Measurements from ENCODE around the gene THUMPD3.
A peak's percentile ranks its signal among the peaks of the same experiment; 100 is the strongest.

Gene THUMPD3

GRCh38 chr3:9409981-9410854 is 47.4 kb downstream of the THUMPD3 start:
- Histone ChIP-seq H3K27me3 (ENCODE audit: low read depth, low read length) (no peaks in the 10 kb centered on the region), H3K36me3 (ENCODE audit: control insufficient read depth in 1 of 2, insufficient read depth in 2 of 2, low read length in 2 of 2) (no peaks in the 10 kb centered on the region), H3K4me1 (ENCODE audit: control insufficient read depth in 1 of 2, insufficient read depth in 2 of 2, low read length in 2 of 2) (peaks cover 11 to 47% of the 10 kb centered on the region in 2 donors), H3K27ac (ENCODE audit: low read length) (no peak overlapping the region), H3K4me3 (ENCODE audit: low read depth in 1 of 2, low read length in 2 of 2) (no peak overlapping the region), H3K9me3 (ENCODE audit: control insufficient read depth in 1 of 2, low read length in 2 of 2) (no peaks in the 10 kb centered on the region)

DNA sequence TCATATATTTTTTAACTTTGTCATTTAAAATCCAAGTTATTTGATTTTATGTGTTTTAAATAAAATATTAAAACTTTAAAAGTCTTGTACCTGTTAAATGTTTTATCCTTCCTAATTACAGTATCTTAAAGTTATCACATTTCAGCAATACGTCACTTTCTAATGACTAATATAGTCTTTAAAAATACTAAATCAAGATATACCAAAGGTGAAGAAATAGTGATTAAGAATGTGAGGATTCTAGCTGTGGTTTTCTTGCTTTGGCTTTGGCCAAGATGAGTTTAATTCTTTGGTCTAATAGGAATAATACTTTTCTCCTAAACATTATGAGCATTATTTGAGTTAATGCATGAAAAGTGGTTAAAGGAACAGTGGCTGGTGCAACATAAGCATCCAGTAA is 48.4 kb downstream of the THUMPD3 start:
- H3K4me1 ChIP-seq (ENCODE audit: control insufficient read depth in 1 of 2, insufficient read depth in 2 of 2, low read length in 2 of 2) = peaks cover 7 to 36% of the 10 kb centered on the region in 2 donors
- H3K27ac ChIP-seq (ENCODE audit: low read length) = no peak overlapping the region
- no peaks in the 10 kb centered on the region for H3K36me3 ChIP-seq (ENCODE audit: control insufficient read depth in 1 of 2, insufficient read depth in 2 of 2, low read length in 2 of 2)
- no peaks in the 10 kb centered on the region for H3K27me3 ChIP-seq (ENCODE audit: low read depth, low read length)
- no peak overlapping the region for H3K4me3 ChIP-seq (ENCODE audit: low read depth in 1 of 2, low read length in 2 of 2)
- H3K9me3 ChIP-seq (ENCODE audit: control insufficient read depth in 1 of 2, low read length in 2 of 2) = no peaks in the 10 kb centered on the region

GRCh38 chr3:9412293-9412692 is 49.4 kb downstream of the THUMPD3 start:
- Histone ChIP-seq H3K27me3 (ENCODE audit: low read depth, low read length) (no peaks in the 10 kb centered on the region), H3K4me3 (ENCODE audit: low read depth in 1 of 2, low read length in 2 of 2) (no peak overlapping the region), H3K4me1 (ENCODE audit: control insufficient read depth in 1 of 2, insufficient read depth in 2 of 2, low read length in 2 of 2) (peaks cover 7 to 31% of the 10 kb centered on the region in 2 donors), H3K9me3 (ENCODE audit: control insufficient read depth in 1 of 2, low read length in 2 of 2) (no peaks in the 10 kb centered on the region), H3K27ac (ENCODE audit: low read length) (no peak overlapping the region), H3K36me3 (ENCODE audit: control insufficient read depth in 1 of 2, insufficient read depth in 2 of 2, low read length in 2 of 2) (no peaks in the 10 kb centered on the region)

- Histone ChIP-seq H3K4me3 (ENCODE audit: low read depth in 1 of 2, low read length in 2 of 2) (no peak overlapping the region), H3K27me3 (ENCODE audit: low read depth, low read length) (no peaks in the 10 kb centered on the region), H3K4me1 (ENCODE audit: control insufficient read depth in 1 of 2, insufficient read depth in 2 of 2, low read length in 2 of 2) (peaks cover 7 to 25% of the 10 kb centered on the region in 2 donors), H3K27ac (ENCODE audit: low read length) (no peak overlapping the region), H3K36me3 (ENCODE audit: control insufficient read depth in 1 of 2, insufficient read depth in 2 of 2, low read length in 2 of 2) (no peaks in the 10 kb centered on the region), H3K9me3 (ENCODE audit: control insufficient read depth in 1 of 2, low read length in 2 of 2) (no peaks in the 10 kb centered on the region)
Observed at GRCh38 chr3:9414826-9415225, 52.0 kb downstream of the THUMPD3 start.

- no peak overlapping the region for H3K27ac ChIP-seq (ENCODE audit: low read length)
Observed at GRCh38 chr3:9415485-9416138, 52.8 kb downstream of the THUMPD3 start.

DNA sequence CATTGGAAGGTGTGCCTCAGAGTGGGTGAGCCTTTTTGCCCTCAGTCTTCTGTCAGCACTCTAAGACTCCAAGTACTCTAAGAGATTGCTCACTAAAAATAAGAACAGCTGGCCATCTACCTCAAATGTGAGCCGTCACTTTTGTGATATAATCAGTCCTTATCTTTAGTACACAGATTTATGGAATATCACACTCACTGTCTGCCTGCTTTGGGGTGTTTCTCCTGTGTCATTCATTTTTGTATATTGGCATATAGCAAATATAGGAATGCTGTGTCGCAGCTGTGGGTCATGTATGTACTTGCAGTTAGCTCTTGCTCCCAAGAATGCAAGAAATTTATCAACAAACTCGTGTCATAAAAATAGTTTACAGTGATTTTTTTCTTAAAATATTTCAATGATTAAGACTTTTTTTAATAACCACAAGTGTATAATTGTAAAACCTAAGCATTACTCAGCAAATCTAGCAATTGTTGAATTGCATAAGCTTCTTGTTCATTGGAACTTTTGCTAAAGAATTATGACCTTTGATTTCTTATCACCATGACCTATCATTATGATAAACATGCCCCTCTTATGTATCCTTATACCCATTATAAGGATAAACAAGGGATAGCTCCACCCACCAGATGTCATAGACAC is 53.4 kb downstream of the THUMPD3 start:
- Histone ChIP-seq H3K4me1 (ENCODE audit: control insufficient read depth in 1 of 2, insufficient read depth in 2 of 2, low read length in 2 of 2) (peaks cover 14 to 29% of the 10 kb centered on the region in 2 donors), H3K36me3 (ENCODE audit: control insufficient read depth in 1 of 2, insufficient read depth in 2 of 2, low read length in 2 of 2) (no peaks in the 10 kb centered on the region), H3K27me3 (ENCODE audit: low read depth, low read length) (no peaks in the 10 kb centered on the region), H3K27ac (ENCODE audit: low read length) (no peak overlapping the region), H3K4me3 (ENCODE audit: low read depth in 1 of 2, low read length in 2 of 2) (no peak overlapping the region), H3K9me3 (ENCODE audit: control insufficient read depth in 1 of 2, low read length in 2 of 2) (no peaks in the 10 kb centered on the region)

More at GRCh38 chr3:9415485-9416138, 52.8 kb downstream of the THUMPD3 start:
- Histone ChIP-seq H3K9me3 (ENCODE audit: control insufficient read depth in 1 of 2, low read length in 2 of 2) (no peaks in the 10 kb centered on the region), H3K36me3 (ENCODE audit: control insufficient read depth in 1 of 2, insufficient read depth in 2 of 2, low read length in 2 of 2) (no peaks in the 10 kb centered on the region), H3K4me3 (ENCODE audit: low read depth in 1 of 2, low read length in 2 of 2) (no peak overlapping the region), H3K27me3 (ENCODE audit: low read depth, low read length) (no peaks in the 10 kb centered on the region), H3K4me1 (ENCODE audit: control insufficient read depth in 1 of 2, insufficient read depth in 2 of 2, low read length in 2 of 2) (peaks cover 10 to 28% of the 10 kb centered on the region in 2 donors)

- H3K27me3 ChIP-seq (ENCODE audit: low read depth, low read length) = no peaks in the 10 kb centered on the region
- no peak overlapping the region for H3K4me3 ChIP-seq (ENCODE audit: low read depth in 1 of 2, low read length in 2 of 2)
- H3K27ac ChIP-seq (ENCODE audit: low read length) = peak overlapping the region; percentile 16
- H3K4me1 ChIP-seq (ENCODE audit: control insufficient read depth in 1 of 2, insufficient read depth in 2 of 2, low read length in 2 of 2) = peaks cover 20 to 58% of the 10 kb centered on the region in 2 donors
- no peaks in the 10 kb centered on the region for H3K36me3 ChIP-seq (ENCODE audit: control insufficient read depth in 1 of 2, insufficient read depth in 2 of 2, low read length in 2 of 2)
- H3K9me3 ChIP-seq (ENCODE audit: control insufficient read depth in 1 of 2, low read length in 2 of 2) = no peaks in the 10 kb centered on the region
Observed at GRCh38 chr3:9420850-9421549, 58.1 kb downstream of the THUMPD3 start.

DNA sequence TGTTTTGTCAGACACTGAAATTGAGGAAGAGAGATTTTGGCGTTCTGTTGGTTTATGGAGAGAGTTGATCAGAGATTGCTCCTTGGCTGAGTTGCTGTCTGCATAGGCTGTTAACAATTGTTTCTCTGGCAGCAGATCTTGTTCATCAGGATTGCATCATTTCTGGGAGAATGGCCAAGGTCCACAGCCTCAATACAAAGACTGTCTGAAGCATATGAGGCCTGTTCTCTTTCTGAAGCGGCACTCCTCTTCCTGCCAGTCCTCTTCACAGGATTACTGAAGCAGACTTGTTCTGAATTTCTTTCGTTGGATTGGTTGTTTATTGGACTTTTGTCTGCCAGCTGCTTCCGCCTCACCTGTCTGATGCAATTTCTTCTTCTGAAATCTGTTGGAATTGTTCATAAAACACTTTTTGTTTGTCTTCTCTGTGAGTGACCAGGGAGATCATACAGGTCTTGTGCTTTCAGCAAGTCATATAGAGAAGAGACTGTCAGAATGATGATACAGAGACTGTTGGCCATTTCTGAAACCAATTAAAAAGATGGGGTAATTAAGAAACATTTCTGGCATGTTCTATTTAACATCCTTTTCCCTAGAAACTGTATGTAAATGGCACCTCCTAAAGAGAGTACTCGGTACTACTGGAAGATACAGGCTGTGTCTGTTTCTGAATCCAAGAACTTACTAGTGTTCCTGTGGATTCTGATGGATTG is 60.0 kb downstream of the THUMPD3 start:
- H3K27me3 ChIP-seq (ENCODE audit: low read depth, low read length) = no peaks in the 10 kb centered on the region
- peak overlapping the region; percentile 92 for H3K27ac ChIP-seq (ENCODE audit: low read length)
- H3K4me3 ChIP-seq (ENCODE audit: low read depth in 1 of 2, low read length in 2 of 2) = no peak overlapping the region
- peaks cover 20 to 56% of the 10 kb centered on the region in 2 donors for H3K4me1 ChIP-seq (ENCODE audit: control insufficient read depth in 1 of 2, insufficient read depth in 2 of 2, low read length in 2 of 2)
- no peaks in the 10 kb centered on the region for H3K9me3 ChIP-seq (ENCODE audit: control insufficient read depth in 1 of 2, low read length in 2 of 2)
- H3K36me3 ChIP-seq (ENCODE audit: control insufficient read depth in 1 of 2, insufficient read depth in 2 of 2, low read length in 2 of 2) = peaks cover 0 to 8% of the 10 kb centered on the region in 2 donors

- H3K4me3 ChIP-seq (ENCODE audit: low read depth in 1 of 2, low read length in 2 of 2) = no peak overlapping the region
- no peaks in the 10 kb centered on the region for H3K27me3 ChIP-seq (ENCODE audit: low read depth, low read length)
- no peaks in the 10 kb centered on the region for H3K9me3 ChIP-seq (ENCODE audit: control insufficient read depth in 1 of 2, low read length in 2 of 2)
- no peak overlapping the region for H3K27ac ChIP-seq (ENCODE audit: low read length)
- peaks cover 7 to 34% of the 10 kb centered on the region in 2 donors for H3K4me1 ChIP-seq (ENCODE audit: control insufficient read depth in 1 of 2, insufficient read depth in 2 of 2, low read length in 2 of 2)
- peaks cover 34 to 60% of the 10 kb centered on the region in 2 donors for H3K36me3 ChIP-seq (ENCODE audit: control insufficient read depth in 1 of 2, insufficient read depth in 2 of 2, low read length in 2 of 2)
Observed at GRCh38 chr3:9428411-9428810, 65.6 kb downstream of the THUMPD3 start.

GRCh38 chr3:9430733-9431132 is 67.9 kb downstream of the THUMPD3 start:
- no peaks in the 10 kb centered on the region for H3K27me3 ChIP-seq (ENCODE audit: low read depth, low read length)
- H3K36me3 ChIP-seq (ENCODE audit: control insufficient read depth in 1 of 2, insufficient read depth in 2 of 2, low read length in 2 of 2) = peaks cover 57 to 80% of the 10 kb centered on the region in 2 donors
- H3K9me3 ChIP-seq (ENCODE audit: control insufficient read depth in 1 of 2, low read length in 2 of 2) = no peaks in the 10 kb centered on the region
- H3K27ac ChIP-seq (ENCODE audit: low read length) = no peak overlapping the region
- peaks cover 0 to 12% of the 10 kb centered on the region in 2 donors for H3K4me1 ChIP-seq (ENCODE audit: control insufficient read depth in 1 of 2, insufficient read depth in 2 of 2, low read length in 2 of 2)
- no peak overlapping the region for H3K4me3 ChIP-seq (ENCODE audit: low read depth in 1 of 2, low read length in 2 of 2)
